ENCODE results near the gene SDHA.

GRCh38 chr5:197892-198489, 20.1 kb upstream of the SDHA start:
- TF ChIP-seq ESRRB (CRISPR knock-in tag; IDR thresholded peaks at IDR 0.05; ENCODE audit: borderline replicate concordance) (no peak), PHF21A (IDR thresholded peaks at IDR 0.05; ENCODE audit: borderline replicate concordance, low read depth) (no peak), CEBPB (tag; IDR thresholded peaks at IDR 0.05) (no peak), JUN (IDR thresholded peaks at IDR 0.05; ENCODE audit: borderline replicate concordance, low read depth, low read length) (no peak), JUN (CRISPR knock-in tag; IDR thresholded peaks at IDR 0.05; ENCODE audit: borderline replicate concordance) (no peak), ELF1 (tag; IDR thresholded peaks at IDR 0.05) (no peak), ZNF561 (CRISPR knock-in tag; conservative IDR thresholded peaks at IDR 0.05) (no peak), CTCF (IDR thresholded peaks at IDR 0.05 in 2 of 3, conservative IDR thresholded peaks at IDR 0.05 in 1 of 3; ENCODE audit: insufficient read depth in 2 of 3, low read depth in 1 of 3, low read length in 3 of 3) (no peak), HMGXB4 (CRISPR knock-in tag; IDR thresholded peaks at IDR 0.05) (no peak), RAD21 (CRISPR knock-in tag; conservative IDR thresholded peaks at IDR 0.05 in 1 of 2, IDR thresholded peaks at IDR 0.05 in 1 of 2) (no peak), ARID1B (IDR thresholded peaks at IDR 0.05) (no peak), FOXM1 (IDR thresholded peaks at IDR 0.05; ENCODE audit: low read depth) (no peak), FOXM1 (CRISPR knock-in tag; IDR thresholded peaks at IDR 0.05; ENCODE audit: low read depth) (no peak)

Measured in K562 (cell line).